GM19035 (cell line): Measurements from ENCODE around the gene SPINT2.
A peak's percentile ranks its signal among the peaks of the same experiment; 100 is the strongest.

Experiments
- ATAC-seq: cut with Tn5 transposase; IDR thresholded peaks from one replicate; pipeline ENCODE4 v1.9.1; 2021; ENCODE audit not compliant: unreplicated experiment

The SPINT2 gene

GRCh38 chr19:38291855-38292254, 27.5 kb downstream of the SPINT2 start:
- ATAC-seq: no peak

- ATAC-seq: no peak
Measured at GRCh38 chr19:38293281-38293680, 28.9 kb downstream of the SPINT2 start.

GRCh38 chr19:38294090-38294489, 29.7 kb downstream of the SPINT2 start:
- no peak for ATAC-seq

DNA sequence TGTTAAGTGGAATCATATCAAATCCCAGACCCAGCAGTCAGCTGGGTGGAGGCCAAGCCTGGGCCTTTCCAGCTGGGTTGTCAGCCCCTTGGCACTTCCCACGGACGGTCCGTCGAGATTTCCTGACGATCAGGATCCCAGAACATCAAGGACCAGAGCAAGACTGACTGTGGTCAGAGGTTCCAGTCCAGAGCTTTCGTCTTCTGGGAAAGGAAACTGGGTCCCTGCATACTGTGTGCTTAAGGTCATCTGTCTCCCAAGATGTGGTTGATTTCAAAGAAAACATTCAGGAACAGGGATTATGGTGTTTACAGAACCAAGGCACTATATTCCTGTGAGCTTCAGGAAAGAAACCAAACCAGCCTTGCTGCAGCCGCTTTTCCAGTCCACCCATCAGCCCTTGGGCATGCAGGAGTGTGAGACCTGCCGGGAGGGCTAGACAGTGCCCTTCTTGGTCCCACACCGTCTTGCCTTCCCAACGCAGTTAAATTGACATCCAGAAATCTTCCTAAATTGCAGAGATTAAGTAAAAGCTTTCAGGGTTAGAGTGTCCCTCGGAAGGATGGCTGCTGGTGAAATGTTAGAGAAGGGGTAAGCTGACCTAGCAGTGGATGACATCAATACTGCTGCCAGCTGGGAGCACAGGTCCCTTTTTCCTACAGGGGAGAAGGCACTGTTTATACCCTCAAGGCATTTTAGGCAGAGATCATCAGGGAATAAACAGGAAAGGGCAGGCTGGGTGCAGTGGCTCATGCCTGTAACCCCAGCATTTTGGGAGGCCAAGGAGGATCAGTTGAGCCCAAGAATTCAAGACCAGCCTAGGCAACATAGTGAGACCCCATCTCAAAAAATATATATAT, 34.7 kb downstream of the SPINT2 start:
- ATAC-seq: no peak

DNA sequence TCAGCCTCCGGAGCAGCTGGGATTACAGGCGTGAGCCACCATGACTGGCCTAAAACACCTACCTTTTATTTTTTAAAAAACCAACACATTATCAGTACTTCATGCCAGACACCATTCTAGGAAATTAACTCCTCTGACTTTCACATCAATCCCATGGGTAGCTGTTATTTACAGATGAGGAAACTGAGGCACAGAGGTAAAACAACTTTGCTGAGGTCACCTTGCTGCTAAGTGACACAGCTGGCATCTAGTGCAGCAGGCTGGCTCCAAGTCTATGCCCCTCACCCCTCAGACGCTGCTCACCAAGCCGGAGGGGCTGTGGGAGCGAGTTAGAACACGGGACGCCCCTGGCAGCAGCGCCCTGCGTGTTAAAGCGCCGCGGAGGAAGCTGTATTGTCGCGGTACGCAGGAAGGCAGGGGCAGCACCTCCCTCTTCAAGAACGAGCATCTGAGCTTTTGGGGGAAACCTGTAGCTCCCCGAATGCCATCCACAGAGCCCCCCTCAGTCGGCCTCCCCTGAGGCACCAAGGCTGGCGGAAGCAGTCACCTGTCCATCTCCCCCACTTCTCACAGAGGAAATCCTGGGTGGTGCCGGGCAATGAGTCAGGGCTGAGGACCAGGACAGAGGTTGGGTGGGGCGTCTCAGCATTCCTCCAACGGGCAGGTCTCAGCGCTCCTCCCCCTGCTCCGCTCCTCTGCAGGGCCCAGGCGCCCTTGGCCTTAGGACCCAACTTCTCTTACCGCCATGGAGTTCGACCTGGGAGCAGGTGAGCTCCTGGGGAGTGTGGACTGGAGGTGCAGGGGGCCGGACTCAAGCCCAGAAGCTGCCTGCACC, 39.4 kb downstream of the SPINT2 start, which contains the start of gene C19orf33:
TSS of gene C19orf33 (plus strand) at position 735 of the 835 bp plus-strand sequence. CDS start at position 746, 11 bp downstream.
- ATAC-seq: no peak

- ATAC-seq: no peak
Measured at GRCh38 chr19:38304352-38304865, 40.0 kb downstream of the SPINT2 start.

DNA sequence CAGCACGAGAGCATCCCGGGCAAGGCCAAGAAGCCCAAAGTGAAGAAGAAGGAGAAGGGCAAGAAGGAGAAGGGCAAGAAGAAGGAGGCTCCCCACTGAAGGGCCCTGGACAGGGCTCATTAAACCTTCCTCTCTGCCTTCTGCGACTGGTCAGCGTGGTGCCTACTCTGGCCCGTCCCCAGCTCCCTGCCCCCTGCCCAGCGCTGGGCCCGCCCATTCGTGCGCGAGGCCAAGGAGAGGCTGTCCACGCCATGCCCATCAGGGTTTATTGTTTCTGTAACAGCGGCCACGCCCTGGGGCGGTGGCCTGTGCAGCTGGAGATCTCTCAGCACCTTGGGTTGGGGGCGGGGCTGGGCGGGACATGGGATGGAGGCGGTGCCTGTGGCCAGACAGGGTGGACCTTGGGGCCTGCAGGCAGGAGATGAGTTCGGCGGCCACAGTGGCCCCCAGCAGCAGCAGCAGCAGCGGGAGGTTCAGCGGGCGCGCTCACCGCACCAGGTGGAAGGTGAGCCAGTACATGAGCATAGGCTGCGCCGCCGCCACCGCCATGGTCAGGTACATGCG, 40.6 kb downstream of the SPINT2 start:
- no peak for ATAC-seq

GRCh38 chr19:38306236-38306635, 41.9 kb downstream of the SPINT2 start:
- no peak for ATAC-seq

DNA sequence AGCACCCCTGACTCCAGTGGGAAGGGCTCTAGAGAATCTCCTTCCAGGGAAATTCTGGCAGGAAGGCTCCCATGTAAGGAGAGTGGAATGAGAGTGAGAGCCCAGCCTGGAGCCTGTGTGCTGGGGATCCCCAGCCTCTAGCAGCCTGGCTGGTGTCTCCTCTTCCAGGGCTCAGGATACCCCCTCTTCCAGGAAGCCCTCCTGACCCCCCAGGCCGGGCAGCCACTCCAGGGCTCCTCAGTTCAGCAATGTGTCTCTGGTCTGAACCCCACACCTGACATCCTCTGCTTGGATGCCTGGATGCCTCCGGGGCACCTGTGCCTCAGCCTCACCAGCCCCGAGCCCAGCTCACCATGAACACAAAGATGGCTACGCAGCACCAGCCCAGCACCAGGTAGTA, 42.7 kb downstream of the SPINT2 start:
- ATAC-seq: no peak

DNA sequence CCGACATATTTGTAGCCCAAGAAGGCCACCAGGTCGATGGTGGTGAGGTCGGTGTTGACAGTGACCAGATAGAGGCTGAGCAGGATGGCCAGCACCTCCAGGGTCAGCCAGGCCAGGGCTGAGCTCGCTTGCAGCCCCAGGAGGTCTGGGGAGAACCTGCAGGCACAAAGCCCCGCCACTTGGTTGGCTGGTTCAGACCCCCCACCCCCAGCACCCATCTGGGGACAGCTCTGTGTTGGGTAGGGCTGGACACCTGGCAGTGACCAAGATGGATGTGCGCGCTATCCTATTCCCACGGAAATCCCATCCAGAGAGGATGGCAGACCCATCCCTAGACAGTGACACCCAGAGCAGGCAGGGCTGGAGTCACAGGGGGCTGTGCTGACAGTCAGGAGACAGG, 43.2 kb downstream of the SPINT2 start:
- ATAC-seq: no peak

DNA sequence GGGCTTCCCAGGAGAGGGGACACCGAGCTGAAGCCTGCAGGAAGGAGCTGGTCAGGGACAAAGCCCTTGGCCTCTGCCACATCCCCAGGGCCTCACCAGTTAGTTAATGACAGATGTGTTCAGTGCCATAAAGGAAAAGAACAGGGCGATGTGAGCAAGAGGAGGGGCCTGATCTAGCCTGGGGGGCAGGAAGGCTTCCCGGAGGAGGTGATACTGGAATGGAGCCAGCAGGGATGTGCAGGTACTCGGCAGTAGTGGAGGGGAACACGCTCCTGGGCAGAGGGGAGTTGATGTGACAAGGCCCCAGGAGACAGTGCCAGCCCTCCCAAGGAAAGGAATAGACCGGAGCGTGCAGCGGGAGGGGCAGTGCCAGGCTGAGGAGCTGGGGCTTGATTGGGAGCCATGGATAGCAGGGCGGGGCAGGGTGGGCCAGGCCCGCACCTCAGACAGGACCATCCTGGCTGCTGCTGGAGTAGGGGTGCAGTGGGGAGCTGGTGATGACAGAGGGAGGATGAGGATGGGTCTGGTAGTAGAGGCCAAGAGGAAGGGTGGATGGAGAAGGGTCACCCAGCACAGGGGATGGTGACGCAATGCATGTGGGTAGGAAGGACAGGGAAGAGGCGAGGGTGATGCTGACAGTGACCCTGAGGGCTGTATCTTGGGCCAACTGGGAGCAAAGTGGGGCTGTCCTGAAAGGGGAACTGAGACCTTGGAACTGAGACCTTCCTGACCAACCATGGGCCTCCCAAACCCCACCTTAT, 43.8 kb downstream of the SPINT2 start:
- no peak for ATAC-seq

DNA sequence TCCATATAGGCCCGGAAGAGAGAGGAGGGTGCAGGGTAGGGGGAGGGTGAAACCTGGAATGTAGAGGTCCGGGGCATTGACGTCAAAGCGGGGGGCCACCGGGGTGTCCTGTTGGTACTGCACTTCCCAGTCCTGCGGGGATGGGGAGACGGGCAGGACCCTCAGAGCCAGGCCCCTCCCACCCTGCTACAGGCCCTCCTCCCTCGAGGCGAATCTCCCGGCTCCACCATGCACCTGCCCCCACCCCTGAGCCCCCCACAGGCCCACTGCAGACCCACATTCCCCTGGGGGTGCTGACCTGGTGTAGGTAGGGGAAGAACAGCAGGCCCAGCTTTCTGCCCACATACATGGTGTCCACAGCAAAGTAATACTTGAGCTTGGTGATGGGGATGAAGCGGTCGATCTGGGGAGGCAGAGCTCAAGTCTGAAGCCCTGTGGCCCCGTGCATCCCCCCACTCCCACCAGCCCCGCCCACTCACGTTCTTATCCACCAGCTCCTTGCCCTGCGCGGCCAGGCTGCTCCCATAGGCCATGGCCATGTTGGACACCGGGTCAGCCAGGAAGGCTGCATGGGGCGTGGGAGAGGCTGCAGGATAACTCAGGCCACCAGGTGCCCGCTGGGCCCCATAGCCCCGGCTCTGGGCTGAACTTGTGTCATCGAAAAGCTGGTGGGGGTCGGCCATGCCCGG, 44.7 kb downstream of the SPINT2 start:
- no peak for ATAC-seq

DNA sequence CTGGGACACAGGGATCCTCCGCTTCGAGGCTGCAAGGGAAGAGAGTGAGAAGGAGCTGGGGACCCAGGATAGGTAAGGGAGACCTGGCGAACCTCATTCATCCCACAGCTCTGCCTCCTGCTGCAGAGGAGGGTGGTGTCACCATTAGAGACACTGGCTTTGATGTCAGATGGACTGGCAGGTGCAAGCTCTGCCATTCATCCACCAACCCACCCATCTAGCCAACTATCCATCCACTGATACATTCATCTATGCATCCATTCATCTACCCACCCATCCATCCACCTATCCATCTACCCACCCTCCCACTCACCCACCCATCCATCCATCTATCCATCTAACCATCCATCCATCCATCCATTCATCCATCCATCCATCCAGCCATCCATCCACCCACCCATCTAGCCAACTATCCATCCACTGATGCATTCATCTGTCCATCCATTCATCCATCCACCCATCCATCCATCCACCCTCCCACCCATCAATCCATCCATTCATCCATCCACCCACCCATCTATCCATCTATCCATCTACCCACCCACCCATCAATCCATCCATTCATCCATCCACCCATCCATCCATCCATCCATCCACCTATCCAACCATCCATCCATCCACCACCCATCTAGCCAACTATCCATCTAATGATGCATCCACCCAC, 45.4 kb downstream of the SPINT2 start:
- ATAC-seq: no peak

DNA sequence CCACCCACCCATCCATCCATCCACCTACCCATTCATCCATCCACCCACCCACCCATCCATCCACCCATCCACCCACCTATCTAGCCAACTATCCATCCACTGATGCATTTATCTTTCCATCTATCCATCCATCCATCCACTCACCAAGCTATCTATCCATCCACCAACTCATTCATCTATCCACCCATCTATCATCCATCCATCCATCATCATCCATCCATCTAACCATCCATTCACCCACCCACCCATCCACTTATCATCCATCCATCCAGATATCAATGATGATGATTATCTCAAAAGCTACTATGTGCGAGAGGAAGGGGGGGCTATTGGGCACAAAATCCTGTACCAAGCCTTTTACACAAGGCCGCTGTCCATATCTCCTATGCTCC, 45.9 kb downstream of the SPINT2 start:
- no peak for ATAC-seq

- ATAC-seq: no peak
Measured at GRCh38 chr19:38310986-38311385, 46.6 kb downstream of the SPINT2 start.

DNA sequence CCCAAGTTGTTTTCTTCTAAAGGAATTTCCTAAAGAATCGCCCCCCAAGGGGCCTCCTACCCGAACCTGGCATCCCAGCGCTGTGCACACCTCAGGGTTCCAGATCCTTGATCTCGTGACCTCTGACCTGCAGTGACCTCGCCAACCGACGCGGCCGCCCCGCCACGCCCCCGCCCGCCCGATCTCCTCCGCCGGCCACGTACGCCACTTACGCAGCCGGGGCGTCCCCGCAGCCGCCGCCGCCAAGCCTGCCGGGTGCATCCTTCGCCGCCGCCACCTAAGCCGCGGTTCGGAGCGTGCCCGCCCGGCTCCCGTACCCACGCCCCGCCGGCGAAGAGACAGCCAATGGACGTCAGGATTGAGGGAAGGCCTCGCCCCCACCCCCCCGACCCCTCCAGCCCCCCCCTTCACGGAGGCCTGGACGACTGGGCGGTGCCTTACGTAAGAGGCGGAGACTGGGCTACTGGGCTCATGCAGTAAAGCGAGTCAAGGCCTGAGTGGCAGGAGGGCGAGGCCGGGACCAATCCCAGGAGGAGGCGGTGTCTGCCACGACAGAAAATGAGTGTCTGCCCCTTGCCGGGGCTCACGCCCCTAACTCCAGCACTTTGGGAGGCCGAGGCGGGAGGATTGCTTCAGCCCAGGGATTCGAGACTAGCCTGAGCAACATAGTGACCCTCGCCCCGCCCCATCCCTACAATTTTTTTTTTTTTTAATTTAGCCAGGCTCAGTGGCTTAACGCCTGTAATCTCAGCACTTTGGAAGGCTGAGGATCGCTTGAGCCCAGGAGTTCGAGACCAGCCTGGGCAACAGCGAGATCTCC, 51.5 kb downstream of the SPINT2 start, which contains the start of gene YIF1B:
TSS of gene YIF1B (minus strand) at position 291 of the 820 bp plus-strand sequence. CDS start at position 261, 30 bp downstream.
- peak; percentile 88 for ATAC-seq

- ATAC-seq: peak; percentile 2
Measured at GRCh38 chr19:38316477-38317067, 52.2 kb downstream of the SPINT2 start.

GRCh38 chr19:38317104-38317612, 52.8 kb downstream of the SPINT2 start:
- ATAC-seq: no peak
